Central memory CD8-positive, alpha-beta T cell (primary cell): ENCODE measurements around the gene A3GALT2.

Experiments
- ATAC-seq: fragments of 150-1000 bp; cut with Tn5 transposase; replicated peaks from 2 replicates; pipeline ENCODE4 v1.10.0; 2022; ENCODE audit warnings: mild to moderate bottlenecking, moderate FRiP score, moderate number of reproducible peaks; ENCODE audit not compliant: poor library complexity, severe bottlenecking; ENCODE audit errors: extremely low read depth
- DNase-seq, 2 donors: peaks; one replicate each; pipeline ENCODE4 v3.0.0; 2021; ENCODE audit warnings: low spot score in 2 of 2
- H3K27ac Mint-ChIP-seq: one replicate; pipeline ENCODE4 v1.8.0; 2022; ENCODE audit warnings: low read depth, mild to moderate bottlenecking, moderate library complexity, mixed read lengths
- H3K27me3 Mint-ChIP-seq: one replicate; pipeline ENCODE4 v1.8.0; 2022; ENCODE audit warnings: mixed read lengths
- H3K36me3 Mint-ChIP-seq: one replicate; pipeline ENCODE4 v1.8.0; 2022; ENCODE audit warnings: mild to moderate bottlenecking, moderate library complexity, mixed read lengths; ENCODE audit not compliant: insufficient read depth
- H3K4me1 Mint-ChIP-seq: one replicate; pipeline ENCODE4 v1.8.0; 2022; ENCODE audit warnings: mixed read lengths
- H3K4me3 Mint-ChIP-seq: one replicate; pipeline ENCODE4 v1.8.0; 2022; ENCODE audit warnings: mild to moderate bottlenecking, moderate library complexity, mixed read lengths
- H3K9me3 Mint-ChIP-seq: one replicate; pipeline ENCODE4 v1.8.0; 2022; ENCODE audit warnings: mixed read lengths

Gene A3GALT2

GRCh38 chr1:33326785-33327184 is 5.9 kb upstream of the A3GALT2 start:
- no peak for DNase-seq

DNA sequence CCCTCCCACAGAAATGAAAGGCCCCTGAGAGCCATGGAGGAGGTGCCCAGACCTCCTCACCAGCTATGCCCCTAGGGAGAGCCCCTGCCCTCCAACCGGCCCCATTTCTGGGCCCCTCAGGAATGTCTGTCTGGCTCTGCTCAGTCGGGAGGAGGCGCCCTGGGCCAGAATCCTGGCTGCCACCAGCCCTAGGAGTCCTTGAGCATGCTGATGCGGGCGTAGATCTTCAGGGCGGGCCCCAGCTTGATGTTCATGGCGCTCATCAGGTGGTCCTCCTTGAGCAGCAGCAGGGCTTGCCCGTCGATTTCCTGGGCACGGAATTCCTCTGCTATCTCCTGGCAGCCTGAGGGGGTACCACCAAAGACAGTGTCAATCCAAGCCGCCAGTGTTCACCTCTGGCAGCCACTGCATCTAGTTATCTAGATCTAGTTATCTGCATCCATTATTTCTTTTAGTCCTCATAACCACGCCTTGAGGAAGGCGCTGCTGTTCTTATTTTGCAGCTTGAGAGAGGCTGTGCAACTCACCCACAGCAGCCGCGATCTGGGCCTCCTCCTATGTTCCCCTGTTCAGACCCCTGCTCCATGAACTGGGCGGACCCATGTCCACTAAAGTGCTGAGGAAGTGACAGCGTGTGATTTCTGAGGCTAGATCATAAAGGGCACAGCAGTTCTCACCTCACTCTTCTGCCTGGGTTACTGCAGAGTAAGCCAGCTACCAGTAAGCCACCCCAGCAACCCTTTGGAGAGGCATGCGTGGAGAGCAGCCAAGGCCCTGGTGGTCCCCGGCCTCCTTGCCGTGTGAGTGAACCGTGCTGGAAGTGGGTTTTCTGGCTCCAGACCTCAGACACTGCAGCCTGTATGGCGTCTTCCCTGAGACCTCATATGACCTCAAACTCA is 4.0 kb upstream of the A3GALT2 start:
- no peaks in the 10 kb centered on the region for H3K9me3 Mint-ChIP-seq
- H3K4me3 Mint-ChIP-seq, result no peak overlapping the region
- DNase-seq (no peak), ATAC-seq (no peak)
- no peaks in the 10 kb centered on the region for H3K4me1 Mint-ChIP-seq
- H3K36me3 Mint-ChIP-seq, result peaks cover 44% of the 10 kb centered on the region
- H3K27ac Mint-ChIP-seq, result no peak overlapping the region
- no peaks in the 10 kb centered on the region for H3K27me3 Mint-ChIP-seq

More at GRCh38 chr1:33326785-33327184, 5.9 kb upstream of the A3GALT2 start:
- no peaks in the 10 kb centered on the region for H3K4me1 Mint-ChIP-seq
- no peaks in the 10 kb centered on the region for H3K27me3 Mint-ChIP-seq
- H3K36me3 Mint-ChIP-seq, result peaks cover 54% of the 10 kb centered on the region
- H3K9me3 Mint-ChIP-seq, result no peaks in the 10 kb centered on the region
- no peak overlapping the region for H3K4me3 Mint-ChIP-seq
- no peak for ATAC-seq
- H3K27ac Mint-ChIP-seq, result no peak overlapping the region

DNA sequence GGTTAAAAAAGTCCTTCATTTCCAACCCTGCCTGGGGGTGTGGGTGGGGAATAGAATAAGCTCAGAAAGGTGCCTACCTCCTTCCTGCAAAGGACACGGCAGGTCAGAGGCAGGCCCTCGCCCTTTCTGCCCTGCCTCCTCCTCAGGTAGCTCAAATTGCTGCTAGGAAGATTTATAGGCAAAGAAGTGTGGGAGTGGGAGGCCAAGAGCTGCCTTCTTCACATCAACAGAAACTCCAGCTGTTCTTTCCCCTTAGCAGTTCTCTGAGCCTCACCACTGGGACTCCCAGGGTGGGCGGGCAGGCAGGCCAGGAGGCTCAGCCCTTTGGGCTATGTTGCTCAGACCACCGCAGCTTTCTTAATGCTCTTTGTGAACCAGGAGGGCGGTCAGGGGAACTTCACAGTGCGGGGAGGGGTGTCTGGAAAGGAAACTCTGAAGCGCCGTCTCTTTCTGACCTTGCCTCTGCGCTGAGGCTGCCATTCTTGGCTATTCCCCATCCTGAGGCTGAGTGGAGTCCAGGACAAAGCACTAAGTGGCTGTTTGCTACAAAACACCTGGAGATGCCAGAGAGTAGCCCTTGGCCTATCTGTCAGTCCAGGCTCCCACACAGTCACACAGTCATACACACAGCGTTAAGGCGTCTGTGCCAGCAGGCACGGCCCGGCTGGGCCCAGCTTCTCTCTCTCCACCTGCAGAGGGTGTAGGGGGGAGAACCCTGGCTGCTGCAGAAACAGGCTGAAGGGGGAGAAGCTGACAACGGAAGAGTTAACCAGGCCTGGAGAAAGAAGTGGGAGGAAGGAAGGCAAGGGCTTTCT is 3.0 kb upstream of the A3GALT2 start:
- DNase-seq (no peak), ATAC-seq (no peak)
- H3K4me3 Mint-ChIP-seq, result no peak overlapping the region
- H3K9me3 Mint-ChIP-seq, result no peaks in the 10 kb centered on the region
- H3K27ac Mint-ChIP-seq, result no peak overlapping the region
- no peaks in the 10 kb centered on the region for H3K27me3 Mint-ChIP-seq
- H3K4me1 Mint-ChIP-seq, result no peaks in the 10 kb centered on the region
- peaks cover 41% of the 10 kb centered on the region for H3K36me3 Mint-ChIP-seq

DNA sequence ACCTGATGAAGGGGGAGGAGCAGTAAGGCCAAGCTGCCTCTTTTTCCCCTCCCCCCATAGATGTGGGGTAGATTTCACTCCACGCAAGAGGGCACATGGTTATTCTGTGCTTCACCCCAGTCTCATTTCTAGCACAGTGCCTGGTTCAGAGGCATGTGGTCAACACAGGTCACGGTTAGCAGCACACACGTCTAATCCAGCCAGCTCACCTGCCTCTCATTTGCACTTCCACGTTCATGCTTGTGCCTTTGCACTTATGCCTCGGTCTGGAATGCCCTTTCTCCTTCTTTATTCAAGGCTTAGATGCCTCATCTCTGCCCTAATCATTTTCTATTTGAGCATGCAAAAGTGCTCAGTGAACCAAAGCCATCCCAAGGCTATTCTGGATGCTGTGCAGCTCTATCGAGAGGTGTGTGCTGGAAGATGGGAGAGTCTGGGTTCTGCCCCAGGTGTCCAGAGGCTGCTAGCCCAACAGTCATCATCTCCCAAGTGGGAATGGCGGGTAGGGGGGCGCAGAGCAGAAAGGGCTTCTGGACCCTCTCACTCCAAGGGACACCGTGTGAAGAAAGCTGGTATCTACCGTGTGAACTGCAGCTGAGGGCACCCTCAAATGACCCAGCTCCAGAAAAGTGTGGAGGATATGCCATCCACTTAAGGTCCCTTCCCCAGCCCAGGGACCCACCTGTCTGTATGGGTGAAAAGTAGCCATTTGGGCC is 2.1 kb upstream of the A3GALT2 start:
- Mint-ChIP-seq H3K4me3 (no peak overlapping the region), H3K4me1 (no peaks in the 10 kb centered on the region)

GRCh38 chr1:33322109-33322508 is 1.2 kb upstream of the A3GALT2 start:
- Mint-ChIP-seq H3K36me3 (peaks cover 26% of the 10 kb centered on the region), H3K27ac (no peak overlapping the region), H3K9me3 (no peaks in the 10 kb centered on the region), H3K4me3 (no peak overlapping the region), H3K27me3 (no peaks in the 10 kb centered on the region), H3K4me1 (no peaks in the 10 kb centered on the region)
- no peak for ATAC-seq
- no peak for DNase-seq

More for the DNA sequence above, 2.1 kb upstream of the A3GALT2 start:
- Mint-ChIP-seq H3K27ac (no peak overlapping the region), H3K36me3 (peaks cover 33% of the 10 kb centered on the region), H3K27me3 (no peaks in the 10 kb centered on the region), H3K9me3 (no peaks in the 10 kb centered on the region)
- DNase-seq, result no peak
- no peak for ATAC-seq

- H3K27ac Mint-ChIP-seq, result no peak overlapping the region
- no peaks in the 10 kb centered on the region for H3K27me3 Mint-ChIP-seq
- DNase-seq (no peak), ATAC-seq (no peak)
- H3K4me1 Mint-ChIP-seq, result no peaks in the 10 kb centered on the region
- H3K4me3 Mint-ChIP-seq, result no peak overlapping the region
- peaks cover 22% of the 10 kb centered on the region for H3K36me3 Mint-ChIP-seq
- no peaks in the 10 kb centered on the region for H3K9me3 Mint-ChIP-seq
Measured at GRCh38 chr1:33321178-33321577, 280 bp upstream of the A3GALT2 start.

GRCh38 chr1:33319949-33320618 is 814 bp downstream of the A3GALT2 start:
- DNase-seq, result no peak
- Mint-ChIP-seq H3K27ac (no peak overlapping the region), H3K36me3 (peaks cover 18% of the 10 kb centered on the region), H3K4me3 (no peak overlapping the region), H3K27me3 (no peaks in the 10 kb centered on the region), H3K4me1 (no peaks in the 10 kb centered on the region), H3K9me3 (no peaks in the 10 kb centered on the region)
- ATAC-seq, result no peak

DNA sequence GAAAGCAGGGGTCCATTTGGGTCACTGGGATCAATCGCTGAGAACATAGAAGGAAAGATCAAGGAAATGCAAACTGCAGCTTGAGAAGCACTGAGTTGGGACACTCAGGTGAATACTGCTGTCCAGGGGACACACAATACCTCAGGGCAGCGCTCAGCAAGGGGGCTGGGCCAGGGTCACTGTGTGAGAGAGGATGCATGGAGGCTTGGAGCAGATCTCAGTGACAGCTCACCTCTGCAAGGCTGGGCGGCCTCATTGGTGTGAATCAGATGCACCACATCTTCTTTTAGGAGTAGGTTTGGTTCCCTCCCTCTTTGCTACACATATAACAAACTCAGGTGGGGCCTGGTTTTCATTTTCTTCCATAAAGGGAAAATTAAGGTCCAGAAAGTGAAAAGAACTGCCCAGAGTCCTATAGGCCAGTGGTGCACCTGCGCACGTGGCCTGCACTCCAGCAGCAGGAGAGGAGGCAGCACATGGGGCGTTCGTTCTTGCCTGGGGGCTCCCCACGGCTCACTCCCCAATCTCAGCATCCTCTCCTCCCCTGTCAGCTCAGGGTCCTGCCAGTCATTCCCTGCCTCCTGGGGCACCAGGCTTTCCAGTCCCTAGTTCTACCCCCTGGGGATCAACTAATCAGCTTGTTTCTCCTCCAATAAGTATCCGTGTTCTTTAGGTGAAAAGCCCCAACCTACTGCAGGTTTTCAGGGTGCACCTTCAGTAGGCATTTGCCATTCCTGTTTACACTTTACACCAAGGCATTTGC is 1.5 kb downstream of the A3GALT2 start:
- Mint-ChIP-seq H3K27me3 (peaks cover 6% of the 10 kb centered on the region), H3K27ac (no peak overlapping the region), H3K4me1 (no peaks in the 10 kb centered on the region)

GRCh38 chr1:33317946-33318345 is 3.0 kb downstream of the A3GALT2 start:
- H3K4me3 Mint-ChIP-seq, result no peak overlapping the region
- peaks cover 9% of the 10 kb centered on the region for H3K27me3 Mint-ChIP-seq
- no peaks in the 10 kb centered on the region for H3K4me1 Mint-ChIP-seq
- DNase-seq (no peak), ATAC-seq (no peak)
- H3K27ac Mint-ChIP-seq, result no peak overlapping the region
- no peaks in the 10 kb centered on the region for H3K9me3 Mint-ChIP-seq
- peaks cover 7% of the 10 kb centered on the region for H3K36me3 Mint-ChIP-seq

More for the DNA sequence above, 1.5 kb downstream of the A3GALT2 start:
- ATAC-seq (no peak), DNase-seq (no peak)
- H3K9me3 Mint-ChIP-seq, result no peaks in the 10 kb centered on the region
- peaks cover 12% of the 10 kb centered on the region for H3K36me3 Mint-ChIP-seq
- no peak overlapping the region for H3K4me3 Mint-ChIP-seq

- Mint-ChIP-seq H3K4me3 (no peak overlapping the region), H3K4me1 (no peaks in the 10 kb centered on the region), H3K9me3 (no peaks in the 10 kb centered on the region), H3K27ac (no peak overlapping the region), H3K36me3 (peaks cover 5% of the 10 kb centered on the region), H3K27me3 (peaks cover 9% of the 10 kb centered on the region)
- no peak for ATAC-seq
- no peak for DNase-seq
Measured at GRCh38 chr1:33317354-33317753, 3.5 kb downstream of the A3GALT2 start.

DNA sequence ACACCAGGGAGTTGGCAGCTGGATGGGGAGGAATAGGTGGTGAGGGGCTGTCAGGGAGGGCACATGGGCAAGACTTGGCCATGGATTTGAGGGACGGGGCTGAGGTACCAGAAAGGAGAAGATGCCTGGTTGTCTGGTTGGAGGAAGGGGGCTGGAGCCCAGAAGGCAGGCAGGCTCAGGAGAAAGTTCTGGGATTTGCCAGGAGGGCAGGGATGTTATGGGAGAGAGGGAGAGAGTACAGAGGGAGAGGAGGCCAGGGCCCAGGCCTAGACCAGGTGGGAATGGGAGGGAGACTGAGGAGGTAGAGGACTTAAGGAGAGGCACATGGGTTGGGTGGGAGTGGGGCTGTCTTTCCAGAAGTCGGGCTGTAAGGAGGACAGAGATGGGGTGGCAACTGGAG is 4.3 kb downstream of the A3GALT2 start:
- no peaks in the 10 kb centered on the region for H3K9me3 Mint-ChIP-seq
- no peak for DNase-seq
- ATAC-seq, result no peak
- no peak overlapping the region for H3K27ac Mint-ChIP-seq
- peaks cover 4% of the 10 kb centered on the region for H3K36me3 Mint-ChIP-seq
- peaks cover 9% of the 10 kb centered on the region for H3K27me3 Mint-ChIP-seq
- no peaks in the 10 kb centered on the region for H3K4me1 Mint-ChIP-seq
- H3K4me3 Mint-ChIP-seq, result no peak overlapping the region
